ENCODE measurements around the gene EPHA8. TPM values are rescaled to one million over a fixed set of nuclear protein-coding genes. Genes with fewer than 3 reads are reported as not detected.

Gene EPHA8
- total and polyA plus RNA-seq, 9 of the 15 experiments (the other 6 are each of a cell fraction or from before 2014, with no cell fraction given): not detected

- TF ChIP-seq CEBPG (CRISPR knock-in tag; IDR thresholded peaks at IDR 0.05) (0 out of 2 replicates have a peak, but pooled peaks have one; percentile 38), CEBPG (tag; conservative IDR thresholded peaks at IDR 0.05 in 1 of 2, IDR thresholded peaks at IDR 0.05 in 1 of 2) (0 out of 4 replicates have a peak, but pooled peaks of 1 of the 2 experiments have one; percentile 18), SRSF3 (IDR thresholded peaks at IDR 0.05; ENCODE audit: insufficient read depth, low read length) (no peak), CHCHD3 (CRISPR knock-in tag; IDR thresholded peaks at IDR 0.05) (no peak), ZNF398 (CRISPR knock-in tag; IDR thresholded peaks at IDR 0.05) (no peak), GABPB1 (CRISPR knock-in tag; IDR thresholded peaks at IDR 0.05) (no peak), TEAD2 (tag; IDR thresholded peaks at IDR 0.05) (no peak), NCOA4 (IDR thresholded peaks at IDR 0.05; ENCODE audit: partially characterized antibody) (no peak)
Observed at GRCh38 chr1:22619252-22619651, 56.0 kb downstream of the EPHA8 start (continued).

- POLR2A ChIA-PET: no interaction called here
- TF ChIP-seq ZNF830 (CRISPR knock-in tag; IDR thresholded peaks at IDR 0.05) (no peak), TAF1 (IDR thresholded peaks at IDR 0.05; ENCODE audit: control insufficient read depth, extremely low read depth, insufficient read depth, low read length, severe bottlenecking) (no peak), E2F3 (CRISPR knock-in tag; IDR thresholded peaks at IDR 0.05) (no peak), PHTF2 (CRISPR knock-in tag; IDR thresholded peaks at IDR 0.05) (no peak), TSHZ1 (CRISPR knock-in tag; IDR thresholded peaks at IDR 0.05) (no peak), U2AF1 (optimal IDR thresholded peaks at IDR 0.05; ENCODE audit: low read depth, low read length) (no peak), MBD2 (IDR thresholded peaks at IDR 0.05; ENCODE audit: borderline replicate concordance, low read depth) (no peak), ARHGAP35 (IDR thresholded peaks at IDR 0.05; ENCODE audit: partially characterized antibody) (no peak), ZNF76 (CRISPR knock-in tag; IDR thresholded peaks at IDR 0.05; ENCODE audit: borderline replicate concordance) (no peak)
Observed at GRCh38 chr1:22619798-22620197, 56.5 kb downstream of the EPHA8 start.

More at GRCh38 chr1:22619798-22620197, 56.5 kb downstream of the EPHA8 start:
- Histone ChIP-seq H3K9ac (ENCODE audit: insufficient read depth in 1 of 2, low read depth in 2 of 2, low read length in 2 of 2) (no peak overlapping the region), H3K4me2 (ENCODE audit: insufficient read depth, low read length) (no peak overlapping the region), H3K4me1 (replicated peaks in 1 of 2; ENCODE audit: control insufficient read depth in 2 of 2, insufficient read depth in 2 of 2, low read length in 2 of 2) (peaks cover 0 to 7% of the 10 kb centered on the region in 2 experiments; a peak in 1 of 5 replicates), H3K27me3 (ENCODE audit: control insufficient read depth in 2 of 2, insufficient read depth in 2 of 2, low read length in 2 of 2) (peaks cover 31 to 71% of the 10 kb centered on the region in 2 experiments; a peak in 4 of 5 replicates), H3K27ac (ENCODE audit: extremely low read depth, low read depth, low read length) (no peak overlapping the region), H3K9me3 (replicated peaks; ENCODE audit: control insufficient read depth, insufficient read depth, low read depth, low read length) (no peaks in the 10 kb centered on the region), H3K9me1 (ENCODE audit: control insufficient read depth, insufficient read depth, low read length) (no peaks in the 10 kb centered on the region), H2AFZ (ENCODE audit: low read depth, low read length) (no peak overlapping the region), H3K4me3 (no peak overlapping the region), H3K79me2 (ENCODE audit: control insufficient read depth, insufficient read depth, low read length) (no peaks in the 10 kb centered on the region), H4K20me1 (replicated peaks; ENCODE audit: control insufficient read depth, insufficient read depth, low read length) (peaks cover 8% of the 10 kb centered on the region; the same call in 1 of the 2 replicates), H3K36me3 (ENCODE audit: control insufficient read depth, insufficient read depth, low read length) (no peaks in the 10 kb centered on the region)
- ATAC-seq (no peak), DNase-seq (ENCODE audit: extremely low read depth in 1 of 4, low spot score in 3 of 4) (no peak), FAIRE-seq (no peak)
- WGBS (ENCODE audit: insufficient coverage, low coverage, missing lambda C conversion rate): 2% methylated on average over 12 of the region's 12 CpGs
- intact Hi-C loops (cut with micrococcal nuclease): no loop called here
- CTCF ChIA-PET (ENCODE audit: low intra/inter-chr PET ratio): interaction anchor here (0.6 kb wide), 1 partner anchor 335 kb away, joined by 3 read pairs; no protein-coding TSS in a partner anchor
- in situ Hi-C loops (cut with MboI): no loop called here
- no TSS peak for BruUV-seq (replicated peaks)

Measured in K562 (cell line).